Sigmoid colon (tissue), 7 donors: Measurements from ENCODE around the gene RALGDS. TPM values are rescaled to one million over a fixed set of nuclear protein-coding genes. Genes with fewer than 3 reads are reported as not detected.
"Not testable (repeated sequence)": the region's sequence is repeated elsewhere in the genome, so short reads cannot be mapped to it uniquely, and the experiment has no call there.

Source experiments
- DNase-seq: peaks from one replicate; pipeline ENCODE4 v3.0.0-alpha.2; 2019
- H3K27ac ChIP-seq, 4 donors: fragments of 200-600 bp; sonication (generic); one replicate each; pipeline ENCODE4 v1.5.1; 2016 to 2019; ENCODE audit warnings: mild to moderate bottlenecking in 1 of 4
- H3K27me3 ChIP-seq, 3 donors: fragments of 200-600 bp; sonication (generic); one replicate each; pipeline ENCODE4 v1.5.1; 2019; ENCODE audit warnings: mild to moderate bottlenecking in 1 of 3
- H3K36me3 ChIP-seq, 4 donors: fragments of 200-600 bp; sonication (generic); one replicate each; pipeline ENCODE4 v1.5.1; 2016 to 2019
- H3K4me1 ChIP-seq, 4 donors: fragments of 200-600 bp; sonication (generic); one replicate each; pipeline ENCODE4 v1.5.1; 2017 to 2019
- H3K4me3 ChIP-seq, 4 donors: fragments of 200-600 bp; sonication (generic); one replicate each; pipeline ENCODE4 v1.5.1; 2017 to 2019; ENCODE audit warnings: mild to moderate bottlenecking in 2 of 4, moderate library complexity in 1 of 4
- H3K9me3 ChIP-seq, 4 donors: fragments of 200-600 bp in 3 of 4; sonication (generic) in 3 of 4; one replicate each; pipeline versions ENCODE4 v1.5.1 to v1.6.1; 2013 to 2019
- EP300 ChIP-seq, 4 donors: sonication (generic); formaldehyde crosslinking; IDR thresholded peaks; one replicate each; pipeline ENCODE4 v1.6.1; 2017; ENCODE audit warnings: antibody characterized with exemption in 4 of 4
- POLR2A ChIP-seq, 2 donors: fragments of 450-650 bp; IDR thresholded peaks; one replicate each; pipeline ENCODE4 v1.6.1; 2016; ENCODE audit warnings: antibody characterized with exemption in 2 of 2, mild to moderate bottlenecking in 2 of 2, moderate library complexity in 2 of 2
- POLR2AphosphoS5 ChIP-seq, 4 donors: sonication (generic); formaldehyde crosslinking; IDR thresholded peaks; one replicate each; pipeline ENCODE4 v1.6.1; 2017; ENCODE audit warnings: antibody characterized with exemption in 4 of 4
- WGBS, 2 donors: extraction: QIAGEN DNeasy Blood & Tissue Kit; methylation state at CpG; one replicate each; pipeline ENCODE4 v1.1.7; 2013; 5-methylcytosine and 5-hydroxymethylcytosine counted together
- intact Hi-C: fragments of 100-400 bp; cut with DNase I; formaldehyde crosslinking; loops from one replicate; pipeline ENCODE4 v1.15.1; 2023
- polyA plus RNA-seq, 3 donors: library from polyadenylated mRNA; stranded (reverse); fragments of 200-250 nt; gene quantifications; one replicate each; pipeline ENCODE4 v1.2.3, GENCODE V29; 2013
- total RNA-seq, 4 donors: library from RNA; depleted of rRNA; stranded (reverse); fragments of >200 nt; gene quantifications; one replicate each; pipeline ENCODE4 v1.1.0, GENCODE V29; 2016
- TF ChIP-seq, protein P1 (sequence below), 4 experiments: fragments of 450-650 bp in 3 of 4; fragments of 200-600 bp in 1 of 4; IDR thresholded peaks; one replicate each; pipeline ENCODE4 v1.5.1; 2016 to 2019; ENCODE audit warnings: antibody characterized with exemption in 4 of 4, mild to moderate bottlenecking in 3 of 4, moderate library complexity in 2 of 4
- donor health status: healthy with polysubstance abuse.
- donor health status: Bipolar disorder and iron deficiency.
- donor health status: healthy.

Gene RALGDS
- total and polyA plus RNA-seq, 7 donors, result 27.6 to 52.7 (median 39.6) TPM

DNA sequence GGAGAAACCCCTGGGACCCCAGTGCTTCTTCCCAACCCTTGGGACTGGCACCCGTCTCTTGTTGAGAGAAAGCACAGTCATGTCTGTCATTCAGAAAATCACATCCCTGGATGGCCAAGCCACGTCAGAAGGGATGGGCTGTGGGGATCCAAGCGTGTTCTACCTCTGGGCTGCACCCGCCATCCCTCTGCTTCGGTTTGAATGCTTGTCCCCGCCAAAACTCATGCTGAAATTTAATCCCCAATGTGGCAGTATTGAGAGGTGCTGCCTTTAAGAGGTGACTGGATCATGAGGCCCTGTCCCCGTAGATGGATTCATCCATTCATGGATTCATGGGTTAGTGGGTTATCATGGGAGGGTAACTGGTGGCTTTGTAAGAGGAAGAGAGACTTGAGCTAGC lies 32.3 kb downstream of the RALGDS start:
- TF ChIP-seq, protein P1, sequence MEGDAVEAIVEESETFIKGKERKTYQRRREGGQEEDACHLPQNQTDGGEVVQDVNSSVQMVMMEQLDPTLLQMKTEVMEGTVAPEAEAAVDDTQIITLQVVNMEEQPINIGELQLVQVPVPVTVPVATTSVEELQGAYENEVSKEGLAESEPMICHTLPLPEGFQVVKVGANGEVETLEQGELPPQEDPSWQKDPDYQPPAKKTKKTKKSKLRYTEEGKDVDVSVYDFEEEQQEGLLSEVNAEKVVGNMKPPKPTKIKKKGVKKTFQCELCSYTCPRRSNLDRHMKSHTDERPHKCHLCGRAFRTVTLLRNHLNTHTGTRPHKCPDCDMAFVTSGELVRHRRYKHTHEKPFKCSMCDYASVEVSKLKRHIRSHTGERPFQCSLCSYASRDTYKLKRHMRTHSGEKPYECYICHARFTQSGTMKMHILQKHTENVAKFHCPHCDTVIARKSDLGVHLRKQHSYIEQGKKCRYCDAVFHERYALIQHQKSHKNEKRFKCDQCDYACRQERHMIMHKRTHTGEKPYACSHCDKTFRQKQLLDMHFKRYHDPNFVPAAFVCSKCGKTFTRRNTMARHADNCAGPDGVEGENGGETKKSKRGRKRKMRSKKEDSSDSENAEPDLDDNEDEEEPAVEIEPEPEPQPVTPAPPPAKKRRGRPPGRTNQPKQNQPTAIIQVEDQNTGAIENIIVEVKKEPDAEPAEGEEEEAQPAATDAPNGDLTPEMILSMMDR (IDR thresholded peaks at IDR 0.05), result no peak
- TF ChIP-seq POLR2AphosphoS5 (IDR thresholded peaks at IDR 0.05) (no peak), EP300 (IDR thresholded peaks at IDR 0.05) (no peak), POLR2A (IDR thresholded peaks at IDR 0.05) (no peak)
- Histone ChIP-seq H3K4me3 (no peak overlapping the region), H3K9me3 (no peaks in the 10 kb centered on the region), H3K36me3 (no peaks in the 10 kb centered on the region), H3K4me1 (no peaks in the 10 kb centered on the region), H3K27me3 (no peaks in the 10 kb centered on the region), H3K27ac (no peak overlapping the region)
- no peak for DNase-seq
- 95 to 96% methylated on average over 7 of the region's 7 CpGs for WGBS, 2 donors
- intact Hi-C loops, result no loop called here

- 92 to 95% methylated on average over 10 of the region's 10 CpGs for WGBS, 2 donors
- H3K4me3 ChIP-seq, result no peak overlapping the region
- H3K36me3 ChIP-seq, result no peaks in the 10 kb centered on the region
- H3K4me1 ChIP-seq, result no peaks in the 10 kb centered on the region
- H3K27me3 ChIP-seq, result no peaks in the 10 kb centered on the region
- no peak overlapping the region for H3K27ac ChIP-seq
- intact Hi-C loops, result no loop called here
- DNase-seq, result no peak
- no peaks in the 10 kb centered on the region for H3K9me3 ChIP-seq
- TF ChIP-seq POLR2AphosphoS5 (IDR thresholded peaks at IDR 0.05) (no peak), POLR2A (IDR thresholded peaks at IDR 0.05) (no peak), EP300 (IDR thresholded peaks at IDR 0.05) (no peak)
- TF ChIP-seq, protein P1 (IDR thresholded peaks at IDR 0.05), result no peak
Observed at GRCh38 chr9:133088146-133088750, 32.8 kb downstream of the RALGDS start.

- TF ChIP-seq EP300 (IDR thresholded peaks at IDR 0.05) (no peak), POLR2AphosphoS5 (IDR thresholded peaks at IDR 0.05) (no peak), POLR2A (IDR thresholded peaks at IDR 0.05) (no peak)
- TF ChIP-seq, protein P1 (IDR thresholded peaks at IDR 0.05), result no peak
- no peaks in the 10 kb centered on the region for H3K36me3 ChIP-seq
- intact Hi-C loops, result no loop called here
- no peak overlapping the region for H3K27ac ChIP-seq
- no peak overlapping the region for H3K4me3 ChIP-seq
- 78 to 83% methylated on average over 7 of the region's 7 CpGs for WGBS, 2 donors
- DNase-seq, result no peak
- no peaks in the 10 kb centered on the region for H3K4me1 ChIP-seq
- no peaks in the 10 kb centered on the region for H3K9me3 ChIP-seq
- H3K27me3 ChIP-seq, result no peaks in the 10 kb centered on the region
Observed at GRCh38 chr9:133087429-133088145, 33.5 kb downstream of the RALGDS start.

DNA sequence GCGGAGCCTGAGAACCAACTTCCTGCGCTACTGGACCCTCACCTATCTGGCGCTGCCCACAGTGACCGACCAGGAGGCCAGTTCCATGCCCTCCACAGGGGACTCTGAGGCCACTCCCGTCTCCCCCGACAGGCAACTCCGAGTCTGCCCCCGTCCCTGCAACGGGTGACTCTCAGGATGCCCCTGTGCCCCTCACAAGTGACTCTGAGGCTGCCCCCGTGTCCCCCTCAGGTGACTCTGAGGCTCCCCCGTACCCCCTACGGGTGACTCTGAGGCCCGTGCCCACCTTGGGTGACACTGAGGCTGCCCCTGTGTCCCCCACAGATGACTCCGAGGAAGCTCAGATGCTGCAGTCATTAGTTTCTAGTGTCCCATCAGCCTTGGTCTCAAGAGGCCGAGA lies 34.1 kb downstream of the RALGDS start:
- no peaks in the 10 kb centered on the region for H3K27me3 ChIP-seq
- intact Hi-C loops, result no loop called here
- H3K36me3 ChIP-seq, result no peaks in the 10 kb centered on the region
- TF ChIP-seq, protein P1 (IDR thresholded peaks at IDR 0.05), result no peak
- TF ChIP-seq EP300 (IDR thresholded peaks at IDR 0.05), result no peak
- H3K4me3 ChIP-seq, result no peak overlapping the region
- no peak overlapping the region for H3K27ac ChIP-seq
- 84 to 88% methylated on average over 15 of the region's 15 CpGs for WGBS, 2 donors
- no peak for DNase-seq
- H3K4me1 ChIP-seq, result no peaks in the 10 kb centered on the region
- no peaks in the 10 kb centered on the region for H3K9me3 ChIP-seq

- H3K9me3 ChIP-seq, DNase-seq, H3K36me3 ChIP-seq, H3K4me3 ChIP-seq, H3K27ac ChIP-seq, H3K27me3 ChIP-seq, intact Hi-C loops, H3K4me1 ChIP-seq: not testable (repeated sequence)
- WGBS, 2 donors, result 87 to 93% methylated on average over 16 to 17 of the region's 17 CpGs
Observed at GRCh38 chr9:133086212-133086860, 34.7 kb downstream of the RALGDS start.

GRCh38 chr9:133083688-133084087 lies 37.4 kb downstream of the RALGDS start:
- intact Hi-C loops, DNase-seq, H3K4me3 ChIP-seq, H3K27me3 ChIP-seq, H3K36me3 ChIP-seq, H3K4me1 ChIP-seq, H3K9me3 ChIP-seq, H3K27ac ChIP-seq: not testable (repeated sequence)
- WGBS, 2 donors, result 67 to 85% methylated on average over 7 to 9 of the region's 9 CpGs

- H3K27me3 ChIP-seq, intact Hi-C loops, H3K27ac ChIP-seq, H3K4me1 ChIP-seq, H3K36me3 ChIP-seq, H3K4me3 ChIP-seq, DNase-seq, H3K9me3 ChIP-seq: not testable (repeated sequence)
- 70 to 87% methylated on average over 5 to 8 of the region's 12 CpGs for WGBS, 2 donors
Observed at GRCh38 chr9:133081957-133082644, 38.9 kb downstream of the RALGDS start.
